Measurements from ENCODE around the gene EPX.
"Not testable (repeated sequence)": the region's sequence is repeated elsewhere in the genome, so short reads cannot be mapped to it uniquely, and the experiment has no call there.

The EPX gene

GRCh38 chr17:58192612-58193011 lies at the start of gene EPX:
TSS of gene EPX (plus strand) at chr17:58192726. CDS start at chr17:58192847, 121 bp downstream.
- no peaks in the 10 kb centered on the region for H3K4me1 Mint-ChIP-seq
- DNase-seq (no peak), ATAC-seq (no peak)
- peaks cover 28% of the 10 kb centered on the region for H3K27me3 Mint-ChIP-seq
- no peaks in the 10 kb centered on the region for H3K9me3 Mint-ChIP-seq
- H3K27ac Mint-ChIP-seq: no peak within 1 kb of the TSS
- H3K4me3 Mint-ChIP-seq: no peak within 1 kb of the TSS

GRCh38 chr17:58143335-58143734 lies 49.2 kb upstream of the EPX start:
- not testable (repeated sequence) for H3K4me3 Mint-ChIP-seq, H3K27ac Mint-ChIP-seq, ATAC-seq, H3K27me3 Mint-ChIP-seq, H3K4me1 Mint-ChIP-seq, DNase-seq
- H3K9me3 Mint-ChIP-seq: peaks cover 30 to 39% of the 10 kb centered on the region in 2 donors

- Mint-ChIP-seq H3K4me1 (no peaks in the 10 kb centered on the region), H3K27me3 (no peaks in the 10 kb centered on the region), H3K4me3 (no peak overlapping the region), H3K9me3 (peaks cover 33 to 39% of the 10 kb centered on the region in 2 donors), H3K27ac (no peak overlapping the region)
- ATAC-seq (no peak), DNase-seq (no peak)
Observed at GRCh38 chr17:58144801-58145200, 47.7 kb upstream of the EPX start.

GRCh38 chr17:58147930-58148434 lies 44.5 kb upstream of the EPX start, which contains the start of gene OR4D1:
TSS of gene OR4D1 (plus strand) at chr17:58148384. CDS start at chr17:58155154, 6,770 bp downstream.
- Mint-ChIP-seq H3K4me3 (no peak within 1 kb of the TSS), H3K27ac (no peak within 1 kb of the TSS), H3K9me3 (peaks cover 33 to 39% of the 10 kb centered on the region in 2 donors), H3K4me1 (peaks cover 8% of the 10 kb centered on the region), H3K27me3 (no peaks in the 10 kb centered on the region)
- ATAC-seq: no peak
- no peak for DNase-seq

- H3K27me3 Mint-ChIP-seq: no peaks in the 10 kb centered on the region
- DNase-seq (no peak), ATAC-seq (no peak)
- no peak overlapping the region for H3K4me3 Mint-ChIP-seq
- H3K27ac Mint-ChIP-seq: no peak overlapping the region
- peaks cover 32 to 39% of the 10 kb centered on the region in 2 donors for H3K9me3 Mint-ChIP-seq
- peaks cover 15% of the 10 kb centered on the region for H3K4me1 Mint-ChIP-seq
Observed at GRCh38 chr17:58148609-58149008, 43.9 kb upstream of the EPX start.

- DNase-seq (no peak), ATAC-seq (no peak)
- no peak overlapping the region for H3K4me3 Mint-ChIP-seq
- peaks cover 25% of the 10 kb centered on the region for H3K4me1 Mint-ChIP-seq
- H3K27me3 Mint-ChIP-seq: no peaks in the 10 kb centered on the region
- H3K27ac Mint-ChIP-seq: no peak overlapping the region
- peaks cover 15 to 22% of the 10 kb centered on the region in 2 donors for H3K9me3 Mint-ChIP-seq
Observed at GRCh38 chr17:58150394-58150793, 42.1 kb upstream of the EPX start.

GRCh38 chr17:58153046-58153445 lies 39.5 kb upstream of the EPX start:
- peak in 1 of 2 donors; percentile 51 for DNase-seq
- Mint-ChIP-seq H3K4me1 (peaks cover 35% of the 10 kb centered on the region), H3K27ac (peak overlapping the region; percentile 89 to 92), H3K4me3 (peak overlapping the region; percentile 38 to 50), H3K27me3 (no peaks in the 10 kb centered on the region), H3K9me3 (peaks cover 0 to 4% of the 10 kb centered on the region in 2 donors)
- peak; percentile 72 for ATAC-seq

GRCh38 chr17:58153671-58154070 lies 38.9 kb upstream of the EPX start:
- H3K4me3 Mint-ChIP-seq: peak overlapping the region in 1 of 2 donors; percentile 38
- H3K27ac Mint-ChIP-seq: peak overlapping the region in 1 of 2 donors; percentile 10
- peaks cover 0 to 3% of the 10 kb centered on the region in 2 donors for H3K9me3 Mint-ChIP-seq
- no peaks in the 10 kb centered on the region for H3K27me3 Mint-ChIP-seq
- DNase-seq (no peak), ATAC-seq (no peak)
- H3K4me1 Mint-ChIP-seq: peaks cover 35% of the 10 kb centered on the region

GRCh38 chr17:58156839-58157803 lies 35.4 kb upstream of the EPX start:
- H3K4me3 Mint-ChIP-seq: peak overlapping the region; percentile 91 to 95
- ATAC-seq: peak; percentile 89
- peak; percentile 52 to 74 for DNase-seq
- H3K27ac Mint-ChIP-seq: peak overlapping the region; percentile 72 to 93
- no peaks in the 10 kb centered on the region for H3K27me3 Mint-ChIP-seq
- H3K9me3 Mint-ChIP-seq: peaks cover 0 to 4% of the 10 kb centered on the region in 2 donors
- peaks cover 35% of the 10 kb centered on the region for H3K4me1 Mint-ChIP-seq

GRCh38 chr17:58158181-58158580 lies 34.3 kb upstream of the EPX start:
- Mint-ChIP-seq H3K4me3 (no peak overlapping the region), H3K27me3 (no peaks in the 10 kb centered on the region), H3K27ac (no peak overlapping the region), H3K9me3 (peaks cover 0 to 4% of the 10 kb centered on the region in 2 donors), H3K4me1 (peaks cover 25% of the 10 kb centered on the region)
- no peak for ATAC-seq
- no peak for DNase-seq

- H3K9me3 Mint-ChIP-seq: peaks cover 0 to 4% of the 10 kb centered on the region in 2 donors
- peaks cover 10% of the 10 kb centered on the region for H3K4me1 Mint-ChIP-seq
- ATAC-seq: no peak
- no peak for DNase-seq
- H3K27ac Mint-ChIP-seq: no peak overlapping the region
- no peaks in the 10 kb centered on the region for H3K27me3 Mint-ChIP-seq
- H3K4me3 Mint-ChIP-seq: no peak overlapping the region
Observed at GRCh38 chr17:58161566-58161965, 31.0 kb upstream of the EPX start.

- no peak overlapping the region for H3K4me3 Mint-ChIP-seq
- no peaks in the 10 kb centered on the region for H3K27me3 Mint-ChIP-seq
- peaks cover 13% of the 10 kb centered on the region for H3K4me1 Mint-ChIP-seq
- no peak overlapping the region for H3K27ac Mint-ChIP-seq
- peaks cover 0 to 5% of the 10 kb centered on the region in 2 donors for H3K9me3 Mint-ChIP-seq
- DNase-seq: no peak
- no peak for ATAC-seq
Observed at GRCh38 chr17:58165981-58166380, 26.5 kb upstream of the EPX start.

- no peak for ATAC-seq
- Mint-ChIP-seq H3K4me1 (peaks cover 13% of the 10 kb centered on the region), H3K27me3 (no peaks in the 10 kb centered on the region), H3K4me3 (no peak within 1 kb of the TSS), H3K27ac (no peak within 1 kb of the TSS), H3K9me3 (peaks cover 0 to 5% of the 10 kb centered on the region in 2 donors)
- DNase-seq: no peak
Observed at GRCh38 chr17:58166682-58167081, 25.8 kb upstream of the EPX start, which contains the start of gene OR4D2. TSS of gene OR4D2 (plus strand) at chr17:58166982. CDS start at chr17:58169656, 2,674 bp downstream.

GRCh38 chr17:58170622-58171021 lies 21.9 kb upstream of the EPX start:
- Mint-ChIP-seq H3K4me1 (peaks cover 19% of the 10 kb centered on the region), H3K27me3 (no peaks in the 10 kb centered on the region), H3K27ac (peak overlapping the region in 1 of 2 donors; percentile 42), H3K4me3 (peak overlapping the region; percentile 10 to 57), H3K9me3 (peaks cover 0 to 5% of the 10 kb centered on the region in 2 donors)
- ATAC-seq (no peak), DNase-seq (no peak)

- Mint-ChIP-seq H3K27ac (peak overlapping the region; percentile 23 to 41), H3K4me1 (peaks cover 19% of the 10 kb centered on the region), H3K9me3 (peaks cover 0 to 5% of the 10 kb centered on the region in 2 donors), H3K27me3 (no peaks in the 10 kb centered on the region), H3K4me3 (peak overlapping the region in 1 of 2 donors; percentile 45)
- ATAC-seq (peak; percentile 90), DNase-seq (peak; percentile 35 to 48)
Observed at GRCh38 chr17:58172369-58173071, 20.0 kb upstream of the EPX start.
